Upper lobe of left lung (tissue), 4 donors: ENCODE data around the gene MGME1.

Experiments
- POLR2A ChIP-seq, 4 donors: fragments of 450-650 bp; IDR thresholded peaks; one replicate each; pipeline ENCODE4 v1.5.1; 2016 to 2017; ENCODE audit warnings: antibody characterized with exemption in 4 of 4, mild to moderate bottlenecking in 2 of 4
- POLR2AphosphoS5 ChIP-seq, 2 donors: sonication (generic); formaldehyde crosslinking; IDR thresholded peaks; one replicate each; pipeline ENCODE4 v1.5.1; 2017; ENCODE audit warnings: antibody characterized with exemption in 2 of 2

GRCh38 chr20:18020931-18021330, 52.1 kb downstream of the MGME1 start:
- no peak for TF ChIP-seq POLR2A (IDR thresholded peaks at IDR 0.05)
- no peak for TF ChIP-seq POLR2AphosphoS5 (IDR thresholded peaks at IDR 0.05)
